Brain microvascular endothelial cell (primary cell): Measurements from ENCODE around the gene SGIP1.

ENCODE experiments used
- DNase-seq: peaks from one replicate; pipeline ENCODE4 v3.0.0-alpha.2; 2020
- H3K27ac ChIP-seq: fragments of 250-450 bp; sonication (Bioruptor Pico); 2 replicates; pipeline ENCODE4 v1.5.1; 2020; ENCODE audit warnings: mild to moderate bottlenecking, moderate library complexity
- H3K27me3 ChIP-seq: fragments of 250-450 bp; sonication (Bioruptor Pico); replicated peaks from 2 replicates; pipeline ENCODE4 v1.5.1; 2020; ENCODE audit warnings: mild to moderate bottlenecking
- H3K36me3 ChIP-seq: fragments of 250-450 bp; sonication (Bioruptor Pico); replicated peaks from 2 replicates; pipeline ENCODE4 v1.5.1; 2020; ENCODE audit warnings: mild to moderate bottlenecking
- H3K4me3 ChIP-seq: 2 replicates; pipeline ENCODE4 v1.5.1; 2011; ENCODE audit warnings: low read depth, mild to moderate bottlenecking, control low read depth, low read length, moderate library complexity
- in situ Hi-C: cut with HindIII; loops from 2 replicates; pipeline ENCODE4 v1.10.0; 2017; ENCODE audit warnings: low sequenced_read_pairs, low pct_ligation_motif_present
- TF ChIP-seq, protein P1 (sequence below): IDR thresholded peaks from 2 replicates; pipeline ENCODE4 v1.5.1; 2011; ENCODE audit warnings: low read depth, mild to moderate bottlenecking, moderate library complexity, low read length, control low read depth, inconsistent platforms; ENCODE audit errors: missing control alignments

The SGIP1 gene, protein sequence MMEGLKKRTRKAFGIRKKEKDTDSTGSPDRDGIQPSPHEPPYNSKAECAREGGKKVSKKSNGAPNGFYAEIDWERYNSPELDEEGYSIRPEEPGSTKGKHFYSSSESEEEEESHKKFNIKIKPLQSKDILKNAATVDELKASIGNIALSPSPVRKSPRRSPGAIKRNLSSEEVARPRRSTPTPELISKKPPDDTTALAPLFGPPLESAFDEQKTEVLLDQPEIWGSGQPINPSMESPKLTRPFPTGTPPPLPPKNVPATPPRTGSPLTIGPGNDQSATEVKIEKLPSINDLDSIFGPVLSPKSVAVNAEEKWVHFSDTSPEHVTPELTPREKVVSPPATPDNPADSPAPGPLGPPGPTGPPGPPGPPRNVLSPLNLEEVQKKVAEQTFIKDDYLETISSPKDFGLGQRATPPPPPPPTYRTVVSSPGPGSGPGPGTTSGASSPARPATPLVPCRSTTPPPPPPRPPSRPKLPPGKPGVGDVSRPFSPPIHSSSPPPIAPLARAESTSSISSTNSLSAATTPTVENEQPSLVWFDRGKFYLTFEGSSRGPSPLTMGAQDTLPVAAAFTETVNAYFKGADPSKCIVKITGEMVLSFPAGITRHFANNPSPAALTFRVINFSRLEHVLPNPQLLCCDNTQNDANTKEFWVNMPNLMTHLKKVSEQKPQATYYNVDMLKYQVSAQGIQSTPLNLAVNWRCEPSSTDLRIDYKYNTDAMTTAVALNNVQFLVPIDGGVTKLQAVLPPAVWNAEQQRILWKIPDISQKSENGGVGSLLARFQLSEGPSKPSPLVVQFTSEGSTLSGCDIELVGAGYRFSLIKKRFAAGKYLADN

DNA sequence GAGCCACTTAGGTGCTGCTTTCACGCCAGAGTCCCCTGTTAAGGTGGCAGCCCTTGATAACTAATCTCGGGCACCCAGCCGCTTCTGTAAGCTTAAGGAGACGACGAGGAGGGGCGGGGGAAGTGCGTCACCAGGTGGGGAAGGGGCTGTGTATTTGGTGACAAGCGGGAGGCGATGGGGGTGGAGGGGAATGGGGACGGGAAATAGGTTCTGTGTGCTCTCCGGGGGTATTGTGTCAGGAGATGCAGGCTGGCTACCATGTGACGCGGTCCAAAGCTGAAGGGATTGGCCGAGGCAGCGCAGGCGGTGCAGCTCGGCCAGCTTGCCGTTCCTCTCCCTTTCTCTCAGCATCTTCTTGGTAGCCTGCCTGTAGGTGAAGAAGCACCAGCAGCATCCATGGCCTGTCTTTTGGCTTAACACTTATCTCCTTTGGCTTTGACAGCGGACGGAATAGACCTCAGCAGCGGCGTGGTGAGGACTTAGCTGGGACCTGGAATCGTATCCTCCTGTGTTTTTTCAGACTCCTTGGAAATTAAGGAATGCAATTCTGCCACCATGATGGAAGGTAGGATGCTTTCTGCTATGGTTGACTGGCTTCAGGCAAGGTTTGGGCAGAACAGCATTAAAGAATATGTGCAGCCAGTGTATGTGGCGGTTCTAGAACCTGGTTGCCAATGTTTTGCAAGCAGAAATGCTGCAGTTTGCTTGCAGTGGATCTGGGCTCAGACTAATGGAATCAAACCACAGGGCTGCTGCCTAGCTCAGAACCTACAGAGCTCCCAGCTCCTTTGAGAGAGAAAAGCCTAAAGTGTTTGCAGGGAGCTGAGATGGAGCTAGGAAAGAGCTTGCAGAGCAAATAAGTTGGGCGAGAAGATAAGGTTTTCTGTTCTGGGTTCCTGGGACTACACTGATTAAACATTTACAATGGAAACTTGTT, at the start of gene SGIP1:
Gene SGIP1 (plus strand): TSS at position 350 of the 937 bp plus-strand sequence. CDS start 206 bp downstream, at position 556.
- H3K36me3 ChIP-seq, result no peaks in the 10 kb centered on the region
- DNase-seq, result peak; percentile 86
- H3K4me3 ChIP-seq, result peak within 1 kb of the TSS; percentile 69
- in situ Hi-C loops, result no loop called here
- TF ChIP-seq, protein P1, sequence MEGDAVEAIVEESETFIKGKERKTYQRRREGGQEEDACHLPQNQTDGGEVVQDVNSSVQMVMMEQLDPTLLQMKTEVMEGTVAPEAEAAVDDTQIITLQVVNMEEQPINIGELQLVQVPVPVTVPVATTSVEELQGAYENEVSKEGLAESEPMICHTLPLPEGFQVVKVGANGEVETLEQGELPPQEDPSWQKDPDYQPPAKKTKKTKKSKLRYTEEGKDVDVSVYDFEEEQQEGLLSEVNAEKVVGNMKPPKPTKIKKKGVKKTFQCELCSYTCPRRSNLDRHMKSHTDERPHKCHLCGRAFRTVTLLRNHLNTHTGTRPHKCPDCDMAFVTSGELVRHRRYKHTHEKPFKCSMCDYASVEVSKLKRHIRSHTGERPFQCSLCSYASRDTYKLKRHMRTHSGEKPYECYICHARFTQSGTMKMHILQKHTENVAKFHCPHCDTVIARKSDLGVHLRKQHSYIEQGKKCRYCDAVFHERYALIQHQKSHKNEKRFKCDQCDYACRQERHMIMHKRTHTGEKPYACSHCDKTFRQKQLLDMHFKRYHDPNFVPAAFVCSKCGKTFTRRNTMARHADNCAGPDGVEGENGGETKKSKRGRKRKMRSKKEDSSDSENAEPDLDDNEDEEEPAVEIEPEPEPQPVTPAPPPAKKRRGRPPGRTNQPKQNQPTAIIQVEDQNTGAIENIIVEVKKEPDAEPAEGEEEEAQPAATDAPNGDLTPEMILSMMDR, result no peak
- peak within 1 kb of the TSS; percentile 97 for H3K27ac ChIP-seq
- no peaks in the 10 kb centered on the region for H3K27me3 ChIP-seq

DNA sequence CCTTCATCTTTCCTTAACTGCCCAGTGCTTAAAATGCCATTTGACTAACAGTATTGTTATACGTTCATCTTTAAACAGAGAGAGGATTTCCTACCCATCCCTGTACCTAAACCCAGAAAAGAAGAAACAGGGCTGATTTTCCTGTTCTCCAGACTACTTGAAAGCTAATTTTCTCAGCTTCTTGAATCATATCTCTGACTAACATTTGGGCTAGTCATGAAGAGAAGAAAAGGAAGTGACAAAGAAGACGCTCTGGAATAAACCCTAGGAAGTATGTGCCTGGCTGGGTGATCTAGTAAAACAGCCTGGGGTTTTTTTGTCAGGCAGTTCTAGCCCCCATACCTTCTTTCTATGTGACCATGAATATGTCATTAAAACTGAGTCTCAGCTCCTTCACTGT, 44.8 kb upstream of the SGIP1 start:
- peak; percentile 32 for DNase-seq

DNA sequence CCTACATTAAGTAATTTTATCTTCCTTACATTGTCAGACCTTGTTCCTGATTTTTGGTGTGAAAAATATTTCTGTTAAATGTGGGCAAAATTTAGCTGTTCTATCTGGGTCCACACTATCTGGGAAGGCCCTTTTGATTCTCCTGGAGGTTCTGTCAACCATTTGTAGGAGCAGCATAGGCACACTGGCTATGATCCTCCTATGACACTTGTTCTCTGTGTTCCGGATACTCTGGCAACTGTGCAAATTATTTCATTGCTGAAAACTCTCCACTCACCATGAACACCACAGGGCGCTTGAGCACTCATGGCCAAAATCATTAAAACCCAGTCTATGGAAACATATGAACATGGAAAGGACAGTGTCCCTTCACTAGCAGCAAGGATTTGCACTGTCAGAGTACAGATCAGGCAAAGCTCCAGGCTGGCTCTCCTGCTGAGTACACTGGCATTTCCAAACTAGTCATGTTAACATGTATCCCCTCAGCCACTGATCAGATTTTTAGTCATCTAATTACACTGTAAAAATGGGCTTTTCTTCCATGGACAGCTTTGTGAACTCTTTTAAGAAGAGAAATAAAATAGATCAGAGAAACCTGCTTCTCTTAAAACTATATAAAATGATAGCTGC, 43.9 kb upstream of the SGIP1 start:
- TF ChIP-seq, protein P1, result no peak
- in situ Hi-C loops, result no loop called here
- no peak for DNase-seq
- Histone ChIP-seq H3K27ac (peak overlapping the region; percentile 14), H3K27me3 (no peaks in the 10 kb centered on the region), H3K4me3 (no peak overlapping the region), H3K36me3 (no peaks in the 10 kb centered on the region)

More for the DNA sequence above, 44.8 kb upstream of the SGIP1 start:
- Histone ChIP-seq H3K4me3 (no peak overlapping the region), H3K27ac (peak overlapping the region; percentile 47), H3K27me3 (no peaks in the 10 kb centered on the region), H3K36me3 (no peaks in the 10 kb centered on the region)
- TF ChIP-seq, protein P1, result no peak
- in situ Hi-C loops, result no loop called here

- DNase-seq, result peak; percentile 52
- H3K27ac ChIP-seq, result no peak overlapping the region
- no peaks in the 10 kb centered on the region for H3K27me3 ChIP-seq
- TF ChIP-seq, protein P1, result no peak
- H3K36me3 ChIP-seq, result no peaks in the 10 kb centered on the region
- H3K4me3 ChIP-seq, result no peak overlapping the region
- in situ Hi-C loops, result no loop called here
Measured at GRCh38 chr1:66490816-66491215, 43.1 kb upstream of the SGIP1 start.

GRCh38 chr1:66492424-66492823, 41.5 kb upstream of the SGIP1 start:
- TF ChIP-seq, protein P1, result no peak
- in situ Hi-C loops, result no loop called here
- no peak for DNase-seq
- no peak overlapping the region for H3K27ac ChIP-seq
- H3K4me3 ChIP-seq, result no peak overlapping the region
- no peaks in the 10 kb centered on the region for H3K27me3 ChIP-seq
- H3K36me3 ChIP-seq, result no peaks in the 10 kb centered on the region
